ENCODE data around the gene SETDB1. TPM values are rescaled to one million over a fixed set of nuclear protein-coding genes. Genes with fewer than 3 reads are reported as not detected.

SETDB1 gene
- total RNA-seq, 1 donor from 2014 or later = 45.8 TPM

- Histone ChIP-seq H3K36me3 (peaks cover 97% of the 10 kb centered on the region), H3K9me3 (no peaks in the 10 kb centered on the region), H3K4me3 (no peak overlapping the region), H3K27ac (no peak overlapping the region), H3K4me1 (no peaks in the 10 kb centered on the region), H3K27me3 (no peaks in the 10 kb centered on the region)
- no peak for TF ChIP-seq CTCF (IDR thresholded peaks at IDR 0.05)
- DNase-seq (no peak), ATAC-seq (no peak)
- intact Hi-C loops (cut with DNase I) = no loop called here
Measured at GRCh38 chr1:150944856-150945255, 18.7 kb downstream of the SETDB1 start.

GRCh38 chr1:150954708-150955107 is 28.5 kb downstream of the SETDB1 start:
- H3K27ac ChIP-seq = no peak overlapping the region
- ATAC-seq (no peak), DNase-seq (no peak)
- no peak for TF ChIP-seq CTCF (IDR thresholded peaks at IDR 0.05)
- H3K9me3 ChIP-seq = no peaks in the 10 kb centered on the region
- no peaks in the 10 kb centered on the region for H3K27me3 ChIP-seq
- intact Hi-C loops (cut with DNase I) = no loop called here
- no peak overlapping the region for H3K4me3 ChIP-seq
- H3K36me3 ChIP-seq = peaks cover 97% of the 10 kb centered on the region
- no peaks in the 10 kb centered on the region for H3K4me1 ChIP-seq

GRCh38 chr1:150955280-150955679 is 29.1 kb downstream of the SETDB1 start:
- no peak for DNase-seq
- intact Hi-C loops (cut with DNase I) = no loop called here
- no peak for ATAC-seq
- no peak overlapping the region for H3K4me3 ChIP-seq
- no peak overlapping the region for H3K27ac ChIP-seq
- no peaks in the 10 kb centered on the region for H3K27me3 ChIP-seq
- H3K36me3 ChIP-seq = peaks cover 97% of the 10 kb centered on the region
- no peaks in the 10 kb centered on the region for H3K4me1 ChIP-seq
- TF ChIP-seq CTCF (IDR thresholded peaks at IDR 0.05) = no peak
- no peaks in the 10 kb centered on the region for H3K9me3 ChIP-seq

- no peak for TF ChIP-seq CTCF (IDR thresholded peaks at IDR 0.05)
- intact Hi-C loops (cut with DNase I) = no loop called here
- H3K27me3 ChIP-seq = no peaks in the 10 kb centered on the region
- no peaks in the 10 kb centered on the region for H3K4me1 ChIP-seq
- H3K4me3 ChIP-seq = no peak overlapping the region
- DNase-seq = no peak
- no peaks in the 10 kb centered on the region for H3K9me3 ChIP-seq
- ATAC-seq = no peak
- peaks cover 97% of the 10 kb centered on the region for H3K36me3 ChIP-seq
- H3K27ac ChIP-seq = no peak overlapping the region
Measured at GRCh38 chr1:150957666-150958065, 31.5 kb downstream of the SETDB1 start.

- H3K27me3 ChIP-seq = no peaks in the 10 kb centered on the region
- H3K27ac ChIP-seq = no peak overlapping the region
- H3K9me3 ChIP-seq = no peaks in the 10 kb centered on the region
- no peak overlapping the region for H3K4me3 ChIP-seq
- H3K4me1 ChIP-seq = no peaks in the 10 kb centered on the region
- ATAC-seq (no peak), DNase-seq (no peak)
- intact Hi-C loops (cut with DNase I) = no loop called here
- H3K36me3 ChIP-seq = peaks cover 97% of the 10 kb centered on the region
- TF ChIP-seq CTCF (IDR thresholded peaks at IDR 0.05) = no peak
Measured at GRCh38 chr1:150960646-150961045, 34.5 kb downstream of the SETDB1 start.

- DNase-seq = no peak
- no peak for TF ChIP-seq CTCF (IDR thresholded peaks at IDR 0.05)
- H3K4me3 ChIP-seq = no peak overlapping the region
Measured at GRCh38 chr1:150961756-150962155, 35.6 kb downstream of the SETDB1 start.

More at GRCh38 chr1:150961756-150962155, 35.6 kb downstream of the SETDB1 start:
- intact Hi-C loops (cut with DNase I) = no loop called here
- Histone ChIP-seq H3K27me3 (no peaks in the 10 kb centered on the region), H3K4me1 (no peaks in the 10 kb centered on the region), H3K9me3 (no peaks in the 10 kb centered on the region), H3K27ac (no peak overlapping the region), H3K36me3 (peaks cover 99% of the 10 kb centered on the region)
- ATAC-seq = no peak

All from upper lobe of right lung (tissue), 1 donor.